ENCODE data around the gene NACC2. TPM values are rescaled to one million over a fixed set of nuclear protein-coding genes. Genes with fewer than 3 reads are reported as not detected.

NACC2 gene
- total and polyA plus RNA-seq, 10 of the 15 experiments (the other 5 are each of a cell fraction or from before 2014, with no cell fraction given), result 0.66 to 14.7 (median 3.5) TPM

DNA sequence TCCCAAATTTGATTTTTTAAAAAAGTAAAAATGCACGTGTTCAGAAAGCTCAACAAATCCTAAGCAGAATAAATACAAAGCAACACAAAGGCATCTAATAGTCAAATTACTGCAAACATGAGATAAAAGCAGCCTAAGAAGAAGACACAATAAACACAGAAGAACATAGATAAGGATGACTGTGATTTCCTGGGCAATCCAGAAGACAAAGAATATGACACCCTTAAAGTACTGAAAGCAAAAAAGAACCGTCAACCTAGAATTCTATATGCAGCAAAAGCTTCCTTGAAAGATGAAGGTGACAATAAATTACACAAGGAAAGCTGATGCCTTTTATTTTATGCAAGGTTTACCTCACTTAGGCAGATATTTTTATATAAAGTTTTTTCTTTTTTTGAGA is 58.2 kb downstream of the NACC2 start:
- Histone ChIP-seq H3K4me2 (ENCODE audit: control insufficient read depth, insufficient read depth) (no peak overlapping the region), H4K20me1 (ENCODE audit: control insufficient read depth, insufficient read depth) (no peaks in the 10 kb centered on the region), H3K79me2 (ENCODE audit: control insufficient read depth, insufficient read depth, low read length) (no peaks in the 10 kb centered on the region), H3K27ac (ENCODE audit: control insufficient read depth, insufficient read depth) (no peak overlapping the region), H3K27me3 (replicated peaks in 1 of 2; ENCODE audit: control insufficient read depth in 2 of 2, insufficient read depth in 2 of 2, low read length in 1 of 2) (no peaks in the 10 kb centered on the region), H3K4me3 (no peak overlapping the region), H3K4me1 (ENCODE audit: control insufficient read depth, insufficient read depth, low read length) (no peaks in the 10 kb centered on the region), H3K9me3 (replicated peaks; ENCODE audit: control insufficient read depth, insufficient read depth, low read length) (peaks cover 7% of the 10 kb centered on the region; the same call in 2 of the 3 replicates), H2AFZ (ENCODE audit: control insufficient read depth, low read depth, low read length) (no peak overlapping the region), H3K9ac (ENCODE audit: control insufficient read depth, insufficient read depth, low read length) (no peak overlapping the region), H3K36me3 (ENCODE audit: control insufficient read depth in 2 of 2, insufficient read depth in 2 of 2, low read length in 1 of 2) (no peaks in the 10 kb centered on the region)
- no TSS peak for BruUV-seq (replicated peaks)
- TF ChIP-seq RELA (IDR thresholded peaks at IDR 0.05; ENCODE audit: borderline replicate concordance, partially characterized antibody) (no peak), SIX5 (IDR thresholded peaks at IDR 0.05; ENCODE audit: low read depth, low read length, severe bottlenecking) (no peak), CEBPB (IDR thresholded peaks at IDR 0.05; ENCODE audit: borderline replicate concordance in 1 of 2, low read depth in 2 of 2, low read length in 2 of 2) (no peak), BMI1 (IDR thresholded peaks at IDR 0.05; ENCODE audit: borderline replicate concordance) (no peak), NR2C2 (IDR thresholded peaks at IDR 0.05; ENCODE audit: borderline replicate concordance, control insufficient read depth, insufficient read length, low read depth) (no peak), POLR2AphosphoS5 (IDR thresholded peaks at IDR 0.05; ENCODE audit: low read length) (no peak), CHD4 (IDR thresholded peaks at IDR 0.05) (no peak), ZNF384 (IDR thresholded peaks at IDR 0.05; ENCODE audit: borderline replicate concordance, low read depth, low read length) (no peak), CREB1 (IDR thresholded peaks at IDR 0.05; ENCODE audit: low read depth) (no peak), KLF5 (IDR thresholded peaks at IDR 0.05; ENCODE audit: partially characterized antibody) (no peak), ZNF217 (IDR thresholded peaks at IDR 0.05) (no peak), SMC3 (IDR thresholded peaks at IDR 0.05; ENCODE audit: borderline replicate concordance, low read length) (no peak), NRF1 (conservative IDR thresholded peaks at IDR 0.05; ENCODE audit: low read depth, low read length) (no peak), POLR2AphosphoS2 (IDR thresholded peaks at IDR 0.05; ENCODE audit: low read depth, low read length) (no peak)
- TF ChIP-seq, protein P1, sequence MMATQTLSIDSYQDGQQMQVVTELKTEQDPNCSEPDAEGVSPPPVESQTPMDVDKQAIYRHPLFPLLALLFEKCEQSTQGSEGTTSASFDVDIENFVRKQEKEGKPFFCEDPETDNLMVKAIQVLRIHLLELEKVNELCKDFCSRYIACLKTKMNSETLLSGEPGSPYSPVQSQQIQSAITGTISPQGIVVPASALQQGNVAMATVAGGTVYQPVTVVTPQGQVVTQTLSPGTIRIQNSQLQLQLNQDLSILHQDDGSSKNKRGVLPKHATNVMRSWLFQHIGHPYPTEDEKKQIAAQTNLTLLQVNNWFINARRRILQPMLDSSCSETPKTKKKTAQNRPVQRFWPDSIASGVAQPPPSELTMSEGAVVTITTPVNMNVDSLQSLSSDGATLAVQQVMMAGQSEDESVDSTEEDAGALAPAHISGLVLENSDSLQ (IDR thresholded peaks at IDR 0.05), result no peak
- ChIA-PET POLR2A (no interaction called here), SMC1A (ENCODE audit: uncharacterized antibody, unreplicated experiment) (no interaction called here), CTCF (no interaction called here), RAD21 (ENCODE audit: unreplicated experiment) (no interaction called here)
- WGBS (ENCODE audit: insufficient coverage, insufficient replicate concordance, low lambda C conversion rate, missing lambda C conversion rate), result 65% methylated on average over 2 of the region's 2 CpGs
- ATAC-seq (no peak), FAIRE-seq (no peak), DNase-seq (ENCODE audit: low read depth, low spot score) (no peak)
- intact Hi-C loops (cut with micrococcal nuclease; ENCODE audit: unreplicated experiment), result no loop called here
- in situ Hi-C loops (cut with MboI), result no loop called here

Measured in GM12878 (cell line).